SK-N-SH treated with all-trans-retinoic acid at 6 μM for 48 hours (cell line): ENCODE results near the gene FAM174B.

Experiments used
- ATAC-seq: fragments of 200-7000 bp; cut with Tn5 transposase; 3 replicates; pipeline ENCODE4 v1.9.1; 2020; ENCODE audit warnings: mild to moderate bottlenecking, moderate library complexity
- ARNTL ChIP-seq: fragments of 450-650 bp; formaldehyde crosslinking; IDR thresholded peaks from 2 replicates; pipeline ENCODE4 v1.5.0; 2020; ENCODE audit warnings: low read depth, mild to moderate bottlenecking, moderate library complexity, borderline replicate concordance
- BACH2 ChIP-seq: fragments of 250-450 bp; sonication (Bioruptor Pico); IDR thresholded peaks from 2 replicates; pipeline ENCODE4 v1.9.0; 2021; ENCODE audit warnings: mild to moderate bottlenecking, borderline replicate concordance
- CSDC2 ChIP-seq: fragments of 250-450 bp; sonication (Bioruptor Pico); IDR thresholded peaks from 2 replicates; pipeline ENCODE4 v1.5.0; 2020; ENCODE audit warnings: mild to moderate bottlenecking, moderate library complexity
- CSRNP3 ChIP-seq: fragments of 250-450 bp; sonication (Bioruptor Pico); IDR thresholded peaks from 2 replicates; pipeline ENCODE4 v1.5.1; 2021; ENCODE audit warnings: mild to moderate bottlenecking, moderate library complexity
- ESRRG ChIP-seq: fragments of 250-450 bp; sonication (Bioruptor Pico); IDR thresholded peaks from 2 replicates; pipeline ENCODE4 v1.6.1; 2021; ENCODE audit warnings: mild to moderate bottlenecking
- GLIS3 ChIP-seq: fragments of 250-450 bp; sonication (Bioruptor Pico); IDR thresholded peaks from 2 replicates; pipeline ENCODE4 v1.5.0; 2020; ENCODE audit warnings: mild to moderate bottlenecking, moderate library complexity
- ISL1 ChIP-seq: fragments of 250-450 bp; sonication (Bioruptor Pico); IDR thresholded peaks from 2 replicates; pipeline ENCODE4 v2.1.2; 2022; ENCODE audit warnings: mild to moderate bottlenecking, moderate library complexity
- PPARA ChIP-seq: fragments of 250-450 bp; sonication (Bioruptor Pico); IDR thresholded peaks from 2 replicates; pipeline ENCODE4 v1.5.0; 2020; ENCODE audit warnings: mild to moderate bottlenecking, borderline replicate concordance
- RARB ChIP-seq: fragments of 250-450 bp; sonication (Bioruptor Pico); IDR thresholded peaks from 2 replicates; pipeline ENCODE4 v1.8.0; 2021; ENCODE audit warnings: mild to moderate bottlenecking, moderate library complexity
- SNAI2 ChIP-seq: fragments of 250-450 bp; sonication (Bioruptor Pico); IDR thresholded peaks from 2 replicates; pipeline ENCODE4 v1.5.0; 2020; ENCODE audit warnings: mild to moderate bottlenecking, moderate library complexity
- TOX ChIP-seq: fragments of 250-450 bp; sonication (Bioruptor Pico); IDR thresholded peaks from 2 replicates; pipeline ENCODE4 v1.8.0; 2021; ENCODE audit warnings: mild to moderate bottlenecking, moderate library complexity, borderline replicate concordance
- TSHZ2 ChIP-seq: fragments of 250-450 bp; sonication (Bioruptor Pico); IDR thresholded peaks from 2 replicates; pipeline ENCODE4 v1.5.0; 2020; ENCODE audit warnings: mild to moderate bottlenecking, moderate library complexity
- ZC3H10 ChIP-seq: fragments of 250-450 bp; sonication (Bioruptor Pico); IDR thresholded peaks from 2 replicates; pipeline ENCODE4 v1.5.1; 2021; ENCODE audit warnings: mild to moderate bottlenecking, moderate library complexity
- ZFP30 ChIP-seq: fragments of 450-650 bp; formaldehyde crosslinking; IDR thresholded peaks from 2 replicates; pipeline ENCODE4 v1.5.0; 2022; ENCODE audit warnings: mild to moderate bottlenecking, moderate library complexity
- ZNF565 ChIP-seq: fragments of 450-650 bp; formaldehyde crosslinking; conservative IDR thresholded peaks from 2 replicates; pipeline ENCODE4 v1.5.0; 2020; ENCODE audit warnings: low read depth, mild to moderate bottlenecking, moderate library complexity
- ZNF70 ChIP-seq: fragments of 450-650 bp; formaldehyde crosslinking; IDR thresholded peaks from 2 replicates; pipeline ENCODE4 v1.5.0; 2020; ENCODE audit warnings: mild to moderate bottlenecking, moderate library complexity
- ZNF8 ChIP-seq: fragments of 450-650 bp; formaldehyde crosslinking; IDR thresholded peaks from 2 replicates; pipeline ENCODE4 v1.5.0; 2020; ENCODE audit warnings: mild to moderate bottlenecking, moderate library complexity
- TF ChIP-seq, protein P1 (sequence below): fragments of 250-450 bp; sonication (Bioruptor Pico); IDR thresholded peaks from 2 replicates; pipeline ENCODE4 v1.8.0; 2020; ENCODE audit warnings: mild to moderate bottlenecking, moderate library complexity, borderline replicate concordance
- TF ChIP-seq, protein P2 (sequence below): fragments of 250-450 bp; sonication (Bioruptor Pico); IDR thresholded peaks from 2 replicates; pipeline ENCODE4 v1.8.0; 2021; ENCODE audit warnings: low read depth, mild to moderate bottlenecking, moderate library complexity, borderline replicate concordance
- TF ChIP-seq, protein P3 (sequence below): fragments of 250-450 bp; sonication (Bioruptor Pico); IDR thresholded peaks from 2 replicates; pipeline ENCODE4 v1.5.1; 2020; ENCODE audit warnings: low read depth, mild to moderate bottlenecking, moderate library complexity

The FAM174B gene

DNA sequence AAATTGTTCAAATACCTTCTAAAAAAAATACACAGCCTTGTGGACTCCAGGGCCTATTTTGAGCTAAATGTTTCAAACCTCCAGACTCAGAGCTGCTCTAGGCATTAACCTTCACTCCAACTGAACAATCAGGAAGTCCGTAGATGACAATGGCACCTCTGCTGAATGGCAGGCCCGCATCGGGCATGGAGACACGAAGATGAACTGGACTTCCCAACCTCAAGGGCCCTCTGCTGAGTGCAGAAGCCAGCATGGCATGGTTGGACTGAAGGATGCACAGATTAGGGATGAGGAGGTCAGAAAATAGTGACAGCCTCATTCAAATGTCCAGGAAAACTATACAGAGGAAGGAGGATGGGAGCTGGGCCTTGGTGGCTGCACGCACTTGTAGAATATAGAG, 2.2 kb downstream of the FAM174B start:
- TF ChIP-seq GLIS3 (CRISPR knock-in tag) (no peak), ISL1 (no peak), BACH2 (CRISPR knock-in tag) (no peak), RARB (no peak)
- ATAC-seq = no peak

GRCh38 chr15:92652576-92652966, 3.0 kb downstream of the FAM174B start:
- ATAC-seq = no peak
- TF ChIP-seq ZNF8 (CRISPR knock-in tag) (no peak), ISL1 (no peak), ZNF70 (no peak), TOX (no peak), PPARA (CRISPR knock-in tag) (no peak), RARB (no peak), ZC3H10 (CRISPR knock-in tag) (no peak), ZFP30 (CRISPR knock-in tag) (no peak), BACH2 (CRISPR knock-in tag) (no peak), CSDC2 (CRISPR knock-in tag) (no peak), ARNTL (CRISPR knock-in tag) (no peak), CSRNP3 (CRISPR knock-in tag) (no peak)
- TF ChIP-seq, protein P1, sequence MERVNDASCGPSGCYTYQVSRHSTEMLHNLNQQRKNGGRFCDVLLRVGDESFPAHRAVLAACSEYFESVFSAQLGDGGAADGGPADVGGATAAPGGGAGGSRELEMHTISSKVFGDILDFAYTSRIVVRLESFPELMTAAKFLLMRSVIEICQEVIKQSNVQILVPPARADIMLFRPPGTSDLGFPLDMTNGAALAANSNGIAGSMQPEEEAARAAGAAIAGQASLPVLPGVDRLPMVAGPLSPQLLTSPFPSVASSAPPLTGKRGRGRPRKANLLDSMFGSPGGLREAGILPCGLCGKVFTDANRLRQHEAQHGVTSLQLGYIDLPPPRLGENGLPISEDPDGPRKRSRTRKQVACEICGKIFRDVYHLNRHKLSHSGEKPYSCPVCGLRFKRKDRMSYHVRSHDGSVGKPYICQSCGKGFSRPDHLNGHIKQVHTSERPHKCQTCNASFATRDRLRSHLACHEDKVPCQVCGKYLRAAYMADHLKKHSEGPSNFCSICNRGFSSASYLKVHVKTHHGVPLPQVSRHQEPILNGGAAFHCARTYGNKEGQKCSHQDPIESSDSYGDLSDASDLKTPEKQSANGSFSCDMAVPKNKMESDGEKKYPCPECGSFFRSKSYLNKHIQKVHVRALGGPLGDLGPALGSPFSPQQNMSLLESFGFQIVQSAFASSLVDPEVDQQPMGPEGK (CRISPR knock-in tag) = no peak
- TF ChIP-seq, protein P2, sequence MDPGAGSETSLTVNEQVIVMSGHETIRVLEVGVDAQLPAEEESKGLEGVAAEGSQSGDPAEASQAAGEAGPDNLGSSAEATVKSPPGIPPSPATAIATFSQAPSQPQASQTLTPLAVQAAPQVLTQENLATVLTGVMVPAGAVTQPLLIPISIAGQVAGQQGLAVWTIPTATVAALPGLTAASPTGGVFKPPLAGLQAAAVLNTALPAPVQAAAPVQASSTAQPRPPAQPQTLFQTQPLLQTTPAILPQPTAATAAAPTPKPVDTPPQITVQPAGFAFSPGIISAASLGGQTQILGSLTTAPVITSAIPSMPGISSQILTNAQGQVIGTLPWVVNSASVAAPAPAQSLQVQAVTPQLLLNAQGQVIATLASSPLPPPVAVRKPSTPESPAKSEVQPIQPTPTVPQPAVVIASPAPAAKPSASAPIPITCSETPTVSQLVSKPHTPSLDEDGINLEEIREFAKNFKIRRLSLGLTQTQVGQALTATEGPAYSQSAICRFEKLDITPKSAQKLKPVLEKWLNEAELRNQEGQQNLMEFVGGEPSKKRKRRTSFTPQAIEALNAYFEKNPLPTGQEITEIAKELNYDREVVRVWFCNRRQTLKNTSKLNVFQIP (CRISPR knock-in tag) = no peak
- TF ChIP-seq, protein P3, sequence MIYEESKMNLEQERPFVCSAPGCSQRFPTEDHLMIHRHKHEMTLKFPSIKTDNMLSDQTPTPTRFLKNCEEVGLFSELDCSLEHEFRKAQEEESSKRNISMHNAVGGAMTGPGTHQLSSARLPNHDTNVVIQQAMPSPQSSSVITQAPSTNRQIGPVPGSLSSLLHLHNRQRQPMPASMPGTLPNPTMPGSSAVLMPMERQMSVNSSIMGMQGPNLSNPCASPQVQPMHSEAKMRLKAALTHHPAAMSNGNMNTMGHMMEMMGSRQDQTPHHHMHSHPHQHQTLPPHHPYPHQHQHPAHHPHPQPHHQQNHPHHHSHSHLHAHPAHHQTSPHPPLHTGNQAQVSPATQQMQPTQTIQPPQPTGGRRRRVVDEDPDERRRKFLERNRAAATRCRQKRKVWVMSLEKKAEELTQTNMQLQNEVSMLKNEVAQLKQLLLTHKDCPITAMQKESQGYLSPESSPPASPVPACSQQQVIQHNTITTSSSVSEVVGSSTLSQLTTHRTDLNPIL = no peak

DNA sequence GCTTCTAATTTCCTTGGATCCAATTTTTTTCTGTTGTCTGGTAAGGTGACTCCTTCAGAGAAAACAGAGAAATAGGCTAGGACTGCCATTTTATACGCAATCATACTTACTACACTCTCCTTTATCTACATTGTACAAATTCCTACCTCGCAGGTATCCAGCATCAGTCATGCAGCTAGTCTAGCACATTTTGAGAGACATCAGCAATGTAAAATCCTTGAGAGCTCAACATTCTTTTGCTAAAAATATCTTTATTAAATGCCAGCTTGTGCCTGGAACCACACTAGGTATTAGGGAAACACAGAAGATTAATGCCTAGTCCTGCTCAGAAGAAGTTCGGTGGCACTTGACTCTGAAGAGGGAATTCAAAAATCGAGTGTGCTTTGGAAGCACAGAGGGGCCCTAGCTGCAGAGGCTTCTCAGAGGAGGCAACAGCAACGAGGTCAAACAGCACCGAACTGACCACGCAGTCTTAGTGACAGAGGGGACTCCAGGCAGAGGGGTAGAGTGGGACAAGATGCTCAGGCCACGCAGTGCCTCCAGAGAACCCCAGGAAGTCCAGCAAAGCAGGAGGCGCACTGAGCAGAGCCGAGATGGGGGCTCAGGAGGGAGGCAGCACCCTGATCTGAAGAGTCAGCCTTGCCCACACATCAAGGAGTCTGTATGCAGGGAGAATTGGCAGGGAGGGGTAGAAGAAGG, 3.5 kb downstream of the FAM174B start:
- TF ChIP-seq ESRRG (no peak), ZNF8 (CRISPR knock-in tag) (no peak), BACH2 (CRISPR knock-in tag) (no peak), ZNF565 (no peak), CSDC2 (CRISPR knock-in tag) (no peak), GLIS3 (CRISPR knock-in tag) (no peak), RARB (no peak), ISL1 (no peak), ZC3H10 (CRISPR knock-in tag) (no peak), ZNF70 (no peak), SNAI2 (no peak)
- TF ChIP-seq, protein P1 (CRISPR knock-in tag) = no peak
- TF ChIP-seq, all 23 proteins: peak for 0
- ATAC-seq = no peak

GRCh38 chr15:92650966-92651365, 4.6 kb downstream of the FAM174B start:
- no peak for ATAC-seq
- TF ChIP-seq BACH2 (CRISPR knock-in tag) (no peak), ZNF565 (no peak), TOX (no peak), CSRNP3 (CRISPR knock-in tag) (no peak), ISL1 (no peak), GLIS3 (CRISPR knock-in tag) (no peak), TSHZ2 (no peak), ARNTL (CRISPR knock-in tag) (no peak)
- TF ChIP-seq, protein P3 = no peak
